Measurements from ENCODE around the gene SRMS. TPM values are rescaled to one million over a fixed set of nuclear protein-coding genes. Genes with fewer than 3 reads are reported as not detected.
"Not testable (repeated sequence)": the region's sequence is repeated elsewhere in the genome, so short reads cannot be mapped to it uniquely, and the experiment has no call there.

The SRMS gene
- total RNA-seq, 4 donors from 2014 or later = not detected

GRCh38 chr20:63519668-63520503 lies 27.7 kb downstream of the SRMS start:
- peak overlapping the region; percentile 26 to 98 (median 92) for H3K27ac ChIP-seq
- H3K27me3 ChIP-seq = no peaks in the 10 kb centered on the region
- H3K4me1 ChIP-seq = peaks cover 0 to 41% (median 20%) of the 10 kb centered on the region in 3 donors
- TF ChIP-seq EP300 (IDR thresholded peaks at IDR 0.05) (no peak), CTCF (IDR thresholded peaks at IDR 0.05) (peak in 3 of 4 experiments; percentile 2 to 63 (median 14))
- H3K9me3 ChIP-seq = peaks cover 0 to 4% (median 0%) of the 10 kb centered on the region in 3 donors
- ATAC-seq = peak; percentile 77
- WGBS, 2 donors (ENCODE audit: low coverage in 1 of 2) = 0% methylated on average over 3 of the region's 72 CpGs; no CpG with 5 or more reads in 1 of the 2 donors
- peak overlapping the region; percentile 62 to 99 for H3K4me3 ChIP-seq
- peaks cover 0 to 23% of the 10 kb centered on the region in 2 donors for H3K36me3 ChIP-seq

GRCh38 chr20:63518946-63519667 lies 28.4 kb downstream of the SRMS start:
- H3K36me3 ChIP-seq = peaks cover 0 to 23% of the 10 kb centered on the region in 2 donors
- WGBS, 2 donors (ENCODE audit: low coverage in 1 of 2) = 61 to 90% methylated on average over 2 to 4 of the region's 32 CpGs
- peak overlapping the region in 1 of 2 donors; percentile 99 for H3K4me3 ChIP-seq
- no peak for ATAC-seq
- H3K9me3 ChIP-seq = peaks cover 0 to 4% (median 0%) of the 10 kb centered on the region in 3 donors
- no peaks in the 10 kb centered on the region for H3K27me3 ChIP-seq
- peaks cover 0 to 41% (median 20%) of the 10 kb centered on the region in 3 donors for H3K4me1 ChIP-seq
- TF ChIP-seq POLR2AphosphoS5 (IDR thresholded peaks at IDR 0.05) = no peak
- no peak for TF ChIP-seq POLR2A (IDR thresholded peaks at IDR 0.05)
- no peak for TF ChIP-seq EP300 (IDR thresholded peaks at IDR 0.05)
- TF ChIP-seq CTCF (IDR thresholded peaks at IDR 0.05) = no peak
- peak overlapping the region in 3 of 4 donors; percentile 87 to 98 (median 97) for H3K27ac ChIP-seq

- H3K9me3 ChIP-seq = peaks cover 0 to 4% (median 0%) of the 10 kb centered on the region in 3 donors
- WGBS, 2 donors (ENCODE audit: low coverage in 1 of 2) = no CpG with 5 or more reads among the region's 20 CpGs
- H3K4me1 ChIP-seq = peaks cover 0 to 40% (median 20%) of the 10 kb centered on the region in 3 donors
- H3K27ac ChIP-seq = no peak overlapping the region
- TF ChIP-seq POLR2A (IDR thresholded peaks at IDR 0.05) (no peak), POLR2AphosphoS5 (IDR thresholded peaks at IDR 0.05) (no peak), CTCF (IDR thresholded peaks at IDR 0.05) (no peak), EP300 (IDR thresholded peaks at IDR 0.05) (no peak)
- H3K27me3 ChIP-seq = no peaks in the 10 kb centered on the region
- no peak for ATAC-seq
- peaks cover 0 to 18% of the 10 kb centered on the region in 2 donors for H3K36me3 ChIP-seq
- H3K4me3 ChIP-seq = no peak overlapping the region
These were observed 29.1 kb downstream of the SRMS start for GRCh38 chr20:63518351-63518861.

- no peak for TF ChIP-seq EP300 (IDR thresholded peaks at IDR 0.05)
- TF ChIP-seq POLR2AphosphoS5 (IDR thresholded peaks at IDR 0.05) = no peak
- no peak for TF ChIP-seq CTCF (IDR thresholded peaks at IDR 0.05)
- TF ChIP-seq POLR2A (IDR thresholded peaks at IDR 0.05) = no peak
- Histone ChIP-seq H3K27me3 (peaks cover 1% of the 10 kb centered on the region), H3K4me3 (no peak overlapping the region), H3K9me3 (no peaks in the 10 kb centered on the region), H3K4me1 (peaks cover 0 to 33% (median 19%) of the 10 kb centered on the region in 3 donors), H3K36me3 (peaks cover 0 to 10% of the 10 kb centered on the region in 2 donors), H3K27ac (no peak overlapping the region)
- WGBS, 2 donors (ENCODE audit: low coverage in 1 of 2) = 93% methylated on average over 5 of the region's 32 CpGs; no CpG with 5 or more reads in 1 of the 2 donors
- ATAC-seq = no peak
These were observed 29.9 kb downstream of the SRMS start for GRCh38 chr20:63517376-63518309.

GRCh38 chr20:63514520-63514919 lies 33.0 kb downstream of the SRMS start:
- peaks cover 30% of the 10 kb centered on the region for H3K27me3 ChIP-seq
- H3K4me1 ChIP-seq, ATAC-seq, H3K36me3 ChIP-seq, H3K4me3 ChIP-seq, H3K9me3 ChIP-seq, H3K27ac ChIP-seq: not testable (repeated sequence)
- WGBS, 2 donors (ENCODE audit: low coverage in 1 of 2) = 0 to 49% methylated on average over 2 to 8 of the region's 10 CpGs

All from gastroesophageal sphincter (tissue), 4 donors.